GM12801 (cell line): ENCODE results near the gene CTIF.

Experiments used
- CTCF ChIP-seq: IDR thresholded peaks from one replicate; pipeline ENCODE4 v1.5.1; 2011; ENCODE audit warnings: control low read depth; ENCODE audit not compliant: insufficient read length; ENCODE audit errors: extremely low read depth

The CTIF gene

GRCh38 chr18:48776641-48777025, 237.8 kb downstream of the CTIF start:
- no peak for TF ChIP-seq CTCF

- peak; percentile 12 for TF ChIP-seq CTCF
Measured at GRCh38 chr18:48777026-48777743, 238.4 kb downstream of the CTIF start.

GRCh38 chr18:48777744-48778116, 238.9 kb downstream of the CTIF start:
- no peak for TF ChIP-seq CTCF

- TF ChIP-seq CTCF: no peak
Measured at GRCh38 chr18:48778344-48779011, 239.6 kb downstream of the CTIF start.

- TF ChIP-seq CTCF: no peak
Measured at GRCh38 chr18:48779462-48779861, 240.6 kb downstream of the CTIF start.

- no peak for TF ChIP-seq CTCF
Measured at GRCh38 chr18:48780201-48780912, 241.5 kb downstream of the CTIF start.

- no peak for TF ChIP-seq CTCF
Measured at GRCh38 chr18:48780913-48781162, 242.0 kb downstream of the CTIF start.
